NT2/D1 (cell line): ENCODE measurements around the gene UBAC1.

Source experiments
- SUZ12 ChIP-seq: IDR thresholded peaks from 2 replicates; pipeline ENCODE4 v1.6.1; 2011; ENCODE audit not compliant: insufficient read length, insufficient read depth; ENCODE audit errors: extremely low read depth
- YY1 ChIP-seq: IDR thresholded peaks from 2 replicates; pipeline ENCODE4 v1.6.1; 2011; ENCODE audit not compliant: insufficient read length, insufficient read depth
- ZNF274 ChIP-seq: IDR thresholded peaks from 2 replicates; pipeline ENCODE4 v1.6.1; 2011; ENCODE audit warnings: mild to moderate bottlenecking, low read depth, low read length

DNA sequence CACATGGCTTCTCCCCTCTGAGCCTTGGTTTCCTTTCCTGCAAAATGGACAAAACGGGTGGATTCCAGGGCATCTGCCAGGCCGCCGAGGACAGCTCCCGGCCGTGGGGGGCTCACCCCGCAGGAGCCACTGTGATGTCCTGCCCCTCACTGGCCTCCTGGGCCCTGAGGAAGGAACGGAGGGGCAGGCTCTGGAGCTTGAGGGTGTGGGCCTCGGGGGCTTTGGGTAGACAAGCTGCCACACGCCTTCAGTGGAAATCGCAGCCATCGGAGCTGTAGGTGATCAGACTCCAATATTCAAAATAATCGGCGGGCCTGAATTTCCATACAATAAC, 32.2 kb upstream of the UBAC1 start:
- TF ChIP-seq YY1 (no peak), SUZ12 (no peak), ZNF274 (no peak)
